Bone marrow (tissue), 2 donors: ENCODE data around the gene NONO.
"Not testable (repeated sequence)": the region's sequence is repeated elsewhere in the genome, so short reads cannot be mapped to it uniquely, and the experiment has no call there.

Experiments used
- DNase-seq, 2 donors: peaks; one replicate each; lab custom pipeline; 2025; lab: John Stamatoyannopoulos, UW

NONO gene

GRCh38 chrX:71283403-71284143, at the start of gene NONO:
Gene NONO, plus strand, starts transcription at chrX:71283635. Its CDS starts 7,003 bp downstream, at chrX:71290638.
- DNase-seq: peak; percentile 57 to 93

GRCh38 chrX:71235482-71235881, 48.0 kb upstream of the NONO start:
- no peak for DNase-seq

- no peak for DNase-seq
Measured at GRCh38 chrX:71236836-71237235, 46.6 kb upstream of the NONO start.

GRCh38 chrX:71239781-71240180, 43.7 kb upstream of the NONO start:
- DNase-seq: no peak

- no peak for DNase-seq
Measured at GRCh38 chrX:71241301-71241700, 42.1 kb upstream of the NONO start.

GRCh38 chrX:71244359-71245128, 38.9 kb upstream of the NONO start:
- no peak for DNase-seq

- no peak for DNase-seq
Measured at GRCh38 chrX:71245159-71245558, 38.3 kb upstream of the NONO start.

GRCh38 chrX:71250841-71251240, 32.6 kb upstream of the NONO start:
- no peak for DNase-seq

- DNase-seq: no peak
Measured at GRCh38 chrX:71251466-71251973, 31.9 kb upstream of the NONO start.

- no peak for DNase-seq
Measured at GRCh38 chrX:71252221-71252620, 31.2 kb upstream of the NONO start.

- peak in 1 of 2 donors; percentile 4 for DNase-seq
Measured at GRCh38 chrX:71253253-71254091, 30.0 kb upstream of the NONO start.

- DNase-seq: peak; percentile 25 to 63
Measured at GRCh38 chrX:71254092-71254963, 29.1 kb upstream of the NONO start, which contains the start of gene ZMYM3. Gene ZMYM3, minus strand, starts transcription at chrX:71254140. Its CDS starts 885 bp downstream, at chrX:71253255.

GRCh38 chrX:71256051-71256450, 27.4 kb upstream of the NONO start:
- no peak for DNase-seq

GRCh38 chrX:71256856-71257255, 26.6 kb upstream of the NONO start:
- DNase-seq: no peak

- not testable (repeated sequence) for DNase-seq
Measured at GRCh38 chrX:71268624-71269023, 14.8 kb upstream of the NONO start.

- DNase-seq: no peak
Measured at GRCh38 chrX:71269801-71270395, 13.5 kb upstream of the NONO start.

- not testable (repeated sequence) for DNase-seq
Measured at GRCh38 chrX:71272313-71272712, 11.1 kb upstream of the NONO start.

GRCh38 chrX:71281300-71281699, 2.1 kb upstream of the NONO start:
- not testable (repeated sequence) for DNase-seq

GRCh38 chrX:71282514-71283402, 677 bp upstream of the NONO start:
- peak in 1 of 2 donors; percentile 57 for DNase-seq

- no peak for DNase-seq
Measured at GRCh38 chrX:71285929-71286328, 2.5 kb downstream of the NONO start.
